TTC549 (cell line): ENCODE data around the gene TBPL2.
"Not testable (repeated sequence)": the region's sequence is repeated elsewhere in the genome, so short reads cannot be mapped to it uniquely, and the experiment has no call there.

Experiments
- FAIRE-seq: peaks from 2 replicates; lab custom pipeline; 2012; peaks lifted over from hg19 to GRCh38; lab: Jason Lieb, UNC

TBPL2 gene

GRCh38 chr14:55401751-55402150 lies 38.7 kb downstream of the TBPL2 start:
- FAIRE-seq: no peak

- no peak for FAIRE-seq
These were observed 40.6 kb downstream of the TBPL2 start for GRCh38 chr14:55399852-55400251.

- FAIRE-seq: no peak
These were observed 41.2 kb downstream of the TBPL2 start for GRCh38 chr14:55399183-55399582.

- FAIRE-seq: no peak
These were observed 41.7 kb downstream of the TBPL2 start for GRCh38 chr14:55398679-55399078.

GRCh38 chr14:55389330-55389729 lies 51.1 kb downstream of the TBPL2 start:
- no peak for FAIRE-seq

GRCh38 chr14:55388160-55388559 lies 52.3 kb downstream of the TBPL2 start:
- no peak for FAIRE-seq

- FAIRE-seq: no peak
These were observed 53.3 kb downstream of the TBPL2 start for GRCh38 chr14:55387121-55387520.

GRCh38 chr14:55386037-55386808 lies 54.2 kb downstream of the TBPL2 start:
- no peak for FAIRE-seq

GRCh38 chr14:55384536-55384935 lies 55.9 kb downstream of the TBPL2 start:
- no peak for FAIRE-seq

GRCh38 chr14:55383541-55384140 lies 56.8 kb downstream of the TBPL2 start:
- FAIRE-seq: no peak

- FAIRE-seq: not testable (repeated sequence)
These were observed 57.4 kb downstream of the TBPL2 start for GRCh38 chr14:55383056-55383466.

GRCh38 chr14:55382483-55382882 lies 57.9 kb downstream of the TBPL2 start:
- FAIRE-seq: no peak

GRCh38 chr14:55381561-55381960 lies 58.9 kb downstream of the TBPL2 start:
- FAIRE-seq: no peak

- no peak for FAIRE-seq
These were observed 59.4 kb downstream of the TBPL2 start for GRCh38 chr14:55381040-55381439.

GRCh38 chr14:55377236-55377635 lies 63.2 kb downstream of the TBPL2 start:
- FAIRE-seq: no peak

- FAIRE-seq: no peak
These were observed 65.6 kb downstream of the TBPL2 start for GRCh38 chr14:55374771-55375170.

- FAIRE-seq: no peak
These were observed 66.4 kb downstream of the TBPL2 start for GRCh38 chr14:55373784-55374705.

GRCh38 chr14:55372825-55373224 lies 67.6 kb downstream of the TBPL2 start:
- no peak for FAIRE-seq

GRCh38 chr14:55372423-55372822 lies 68.0 kb downstream of the TBPL2 start:
- no peak for FAIRE-seq

- no peak for FAIRE-seq
These were observed 69.4 kb downstream of the TBPL2 start for GRCh38 chr14:55370883-55371455.

GRCh38 chr14:55366271-55366670 lies 74.1 kb downstream of the TBPL2 start:
- FAIRE-seq: no peak
